Panc1 (cell line): Measurements from ENCODE around the gene PTPRK.

ENCODE experiments used
- POLR2AphosphoS5 ChIP-seq: IDR thresholded peaks from 2 replicates; pipeline ENCODE4 v1.6.1; 2012; ENCODE audit warnings: mild to moderate bottlenecking, low read depth, low read length, moderate library complexity
- SIN3A ChIP-seq: IDR thresholded peaks from 2 replicates; pipeline ENCODE4 v1.6.1; 2012; ENCODE audit warnings: low read depth, mild to moderate bottlenecking, low read length, moderate library complexity, borderline replicate concordance; ENCODE audit not compliant: insufficient read depth
- TCF7L2 ChIP-seq: IDR thresholded peaks from 2 replicates; pipeline ENCODE4 v1.6.1; 2011; ENCODE audit warnings: mild to moderate bottlenecking, low read depth, low read length, inconsistent platforms
- TF ChIP-seq, protein P1 (sequence below): fragments of 450-650 bp; IDR thresholded peaks from 2 replicates; pipeline ENCODE4 v1.5.1; 2017; ENCODE audit warnings: mild to moderate bottlenecking

- TF ChIP-seq, protein P1, sequence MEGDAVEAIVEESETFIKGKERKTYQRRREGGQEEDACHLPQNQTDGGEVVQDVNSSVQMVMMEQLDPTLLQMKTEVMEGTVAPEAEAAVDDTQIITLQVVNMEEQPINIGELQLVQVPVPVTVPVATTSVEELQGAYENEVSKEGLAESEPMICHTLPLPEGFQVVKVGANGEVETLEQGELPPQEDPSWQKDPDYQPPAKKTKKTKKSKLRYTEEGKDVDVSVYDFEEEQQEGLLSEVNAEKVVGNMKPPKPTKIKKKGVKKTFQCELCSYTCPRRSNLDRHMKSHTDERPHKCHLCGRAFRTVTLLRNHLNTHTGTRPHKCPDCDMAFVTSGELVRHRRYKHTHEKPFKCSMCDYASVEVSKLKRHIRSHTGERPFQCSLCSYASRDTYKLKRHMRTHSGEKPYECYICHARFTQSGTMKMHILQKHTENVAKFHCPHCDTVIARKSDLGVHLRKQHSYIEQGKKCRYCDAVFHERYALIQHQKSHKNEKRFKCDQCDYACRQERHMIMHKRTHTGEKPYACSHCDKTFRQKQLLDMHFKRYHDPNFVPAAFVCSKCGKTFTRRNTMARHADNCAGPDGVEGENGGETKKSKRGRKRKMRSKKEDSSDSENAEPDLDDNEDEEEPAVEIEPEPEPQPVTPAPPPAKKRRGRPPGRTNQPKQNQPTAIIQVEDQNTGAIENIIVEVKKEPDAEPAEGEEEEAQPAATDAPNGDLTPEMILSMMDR, result no peak
- TF ChIP-seq SIN3A, result no peak
- TF ChIP-seq POLR2AphosphoS5, result no peak
- no peak for TF ChIP-seq TCF7L2
Observed at GRCh38 chr6:128064540-128064895, 455.9 kb downstream of the PTPRK start.
